ENCODE measurements around the gene KCNJ16. TPM values are rescaled to one million over a fixed set of nuclear protein-coding genes. Genes with fewer than 3 reads are reported as not detected.

Gene KCNJ16
- total RNA-seq = 100 to 1,000 TPM; 296 to 403 (median 324) TPM

GRCh38 chr17:70074956-70075355, at the start of gene KCNJ16:
KCNJ16 (plus strand) TSS chr17:70075225; CDS start chr17:70132088, 56,863 bp downstream.
- Histone ChIP-seq H3K9me3 (no peaks in the 10 kb centered on the region), H3K4me1 (peaks cover 41 to 47% of the 10 kb centered on the region in 2 donors), H3K27ac (peak within 1 kb of the TSS; percentile 84 to 94 (median 92)), H3K4me3 (replicated peaks in 1 of 3) (peak within 1 kb of the TSS in 2 of 3 donors; percentile 33 to 70), H3K27me3 (no peaks in the 10 kb centered on the region), H3K36me3 (no peaks in the 10 kb centered on the region)
- intact Hi-C loops (cut with DNase I) = no loop called here
- 25 to 32% methylated on average over 4 of the region's 4 CpGs for WGBS, 2 donors
- DNase-seq = peak; percentile 80 to 86
- peak; percentile 41 to 94 for TF ChIP-seq POLR2A (IDR thresholded peaks at IDR 0.05)
- no peak for TF ChIP-seq CTCF (IDR thresholded peaks at IDR 0.05)

GRCh38 chr17:70028397-70028796, 46.6 kb upstream of the KCNJ16 start:
- H3K36me3 ChIP-seq = no peaks in the 10 kb centered on the region
- intact Hi-C loops (cut with DNase I) = no loop called here
- H3K4me3 ChIP-seq (replicated peaks in 1 of 3) = no peak overlapping the region
- H3K9me3 ChIP-seq = no peaks in the 10 kb centered on the region
- H3K4me1 ChIP-seq = peaks cover 0 to 3% of the 10 kb centered on the region in 2 donors
- TF ChIP-seq CTCF (IDR thresholded peaks at IDR 0.05) (no peak), POLR2A (IDR thresholded peaks at IDR 0.05) (no peak)
- no peak overlapping the region for H3K27ac ChIP-seq
- H3K27me3 ChIP-seq = no peaks in the 10 kb centered on the region
- no peak for DNase-seq

GRCh38 chr17:70028978-70029767, 45.9 kb upstream of the KCNJ16 start:
- TF ChIP-seq CTCF (IDR thresholded peaks at IDR 0.05) = no peak
- no peak for TF ChIP-seq POLR2A (IDR thresholded peaks at IDR 0.05)
- no peaks in the 10 kb centered on the region for H3K9me3 ChIP-seq
- WGBS, 2 donors = 89 to 100% methylated on average over 2 of the region's 2 CpGs
- DNase-seq = no peak
- H3K36me3 ChIP-seq = no peaks in the 10 kb centered on the region
- H3K27ac ChIP-seq = no peak overlapping the region
- H3K27me3 ChIP-seq = no peaks in the 10 kb centered on the region
- H3K4me1 ChIP-seq = peaks cover 0 to 3% of the 10 kb centered on the region in 2 donors
- intact Hi-C loops (cut with DNase I) = no loop called here
- no peak overlapping the region for H3K4me3 ChIP-seq (replicated peaks in 1 of 3)

DNA sequence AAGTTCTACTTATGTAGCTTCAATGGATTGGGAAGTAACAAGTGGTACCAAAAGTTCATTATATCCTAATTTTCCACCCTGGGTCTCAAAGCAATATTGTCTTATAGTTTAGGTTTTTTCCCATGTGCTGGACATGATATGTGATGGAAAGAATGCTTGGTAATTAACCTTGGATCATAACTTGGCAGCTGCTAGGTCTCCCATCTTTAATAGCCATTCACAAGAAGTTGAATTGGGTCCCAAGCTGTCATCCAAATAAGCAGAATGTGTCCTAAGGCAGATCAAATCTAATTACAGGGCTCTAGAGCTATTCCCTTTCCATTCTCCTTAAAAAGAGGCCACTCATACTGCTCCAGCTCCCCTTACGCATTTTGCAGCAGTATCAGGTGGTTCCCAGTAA, 44.7 kb upstream of the KCNJ16 start:
- no peak for TF ChIP-seq CTCF (IDR thresholded peaks at IDR 0.05)
- no peak for TF ChIP-seq POLR2A (IDR thresholded peaks at IDR 0.05)
- intact Hi-C loops (cut with DNase I) = no loop called here
- 93 to 100% methylated on average over 1 of the region's 1 CpG for WGBS, 2 donors

GRCh38 chr17:70031341-70031740, 43.7 kb upstream of the KCNJ16 start:
- H3K9me3 ChIP-seq = no peaks in the 10 kb centered on the region
- no peaks in the 10 kb centered on the region for H3K36me3 ChIP-seq
- TF ChIP-seq CTCF (IDR thresholded peaks at IDR 0.05) = no peak
- TF ChIP-seq POLR2A (IDR thresholded peaks at IDR 0.05) = no peak
- DNase-seq = no peak
- H3K27me3 ChIP-seq = no peaks in the 10 kb centered on the region
- H3K27ac ChIP-seq = no peak overlapping the region
- peaks cover 0 to 3% of the 10 kb centered on the region in 2 donors for H3K4me1 ChIP-seq
- no peak overlapping the region for H3K4me3 ChIP-seq (replicated peaks in 1 of 3)
- intact Hi-C loops (cut with DNase I) = no loop called here

More for the DNA sequence above, 44.7 kb upstream of the KCNJ16 start:
- Histone ChIP-seq H3K27ac (no peak overlapping the region), H3K4me1 (peaks cover 0 to 3% of the 10 kb centered on the region in 2 donors), H3K27me3 (no peaks in the 10 kb centered on the region), H3K4me3 (replicated peaks in 1 of 3) (no peak overlapping the region), H3K9me3 (no peaks in the 10 kb centered on the region), H3K36me3 (no peaks in the 10 kb centered on the region)
- no peak for DNase-seq
